Activated CD8-positive, alpha-beta memory T cell treated with anti-CD3 and anti-CD28 coated beads, Interleukin-2, amount 50 U/mL, for 1 hour (primary cell): Measurements from ENCODE around the gene CCPG1.

Source experiments
- DNase-seq: peaks from one replicate; pipeline ENCODE4 v3.0.0-alpha.2; 2020; ENCODE audit errors: extremely low read depth

Gene CCPG1

GRCh38 chr15:55381595-55381994 is 26.6 kb downstream of the CCPG1 start:
- DNase-seq = no peak

- DNase-seq = no peak
Observed at GRCh38 chr15:55379095-55379494, 29.1 kb downstream of the CCPG1 start.

- DNase-seq = no peak
Observed at GRCh38 chr15:55372701-55373440, 35.3 kb downstream of the CCPG1 start.

- no peak for DNase-seq
Observed at GRCh38 chr15:55366981-55367380, 41.2 kb downstream of the CCPG1 start.

- no peak for DNase-seq
Observed at GRCh38 chr15:55362641-55363040, 45.5 kb downstream of the CCPG1 start.

- DNase-seq = no peak
Observed at GRCh38 chr15:55361048-55361447, 47.1 kb downstream of the CCPG1 start.

- DNase-seq = no peak
Observed at GRCh38 chr15:55360256-55360655, 47.9 kb downstream of the CCPG1 start.

- DNase-seq = no peak
Observed at GRCh38 chr15:55358471-55358870, 49.7 kb downstream of the CCPG1 start.

GRCh38 chr15:55357774-55358173 is 50.4 kb downstream of the CCPG1 start:
- no peak for DNase-seq

GRCh38 chr15:55356985-55357585 is 51.1 kb downstream of the CCPG1 start:
- DNase-seq = no peak

- DNase-seq = no peak
Observed at GRCh38 chr15:55353025-55353424, 55.1 kb downstream of the CCPG1 start.

- no peak for DNase-seq
Observed at GRCh38 chr15:55349282-55349681, 58.9 kb downstream of the CCPG1 start.

- no peak for DNase-seq
Observed at GRCh38 chr15:55348281-55348778, 59.8 kb downstream of the CCPG1 start.

GRCh38 chr15:55344206-55344605 is 64.0 kb downstream of the CCPG1 start:
- no peak for DNase-seq

- DNase-seq = no peak
Observed at GRCh38 chr15:55343168-55343567, 65.0 kb downstream of the CCPG1 start.

GRCh38 chr15:55337160-55337559 is 71.0 kb downstream of the CCPG1 start:
- no peak for DNase-seq

- DNase-seq = no peak
Observed at GRCh38 chr15:55334997-55335396, 73.2 kb downstream of the CCPG1 start.

- DNase-seq = no peak
Observed at GRCh38 chr15:55334371-55334770, 73.8 kb downstream of the CCPG1 start.

- DNase-seq = no peak
Observed at GRCh38 chr15:55327387-55327786, 80.8 kb downstream of the CCPG1 start.

GRCh38 chr15:55322467-55322866 is 85.7 kb downstream of the CCPG1 start:
- no peak for DNase-seq

- no peak for DNase-seq
Observed at GRCh38 chr15:55320963-55321362, 87.2 kb downstream of the CCPG1 start.

GRCh38 chr15:55320238-55320550 is 88.0 kb downstream of the CCPG1 start:
- no peak for DNase-seq

- no peak for DNase-seq
Observed at GRCh38 chr15:55319537-55320237, 88.5 kb downstream of the CCPG1 start.
